ENCODE measurements around the gene AKAP17A. TPM values are rescaled to one million over a fixed set of nuclear protein-coding genes. Genes with fewer than 3 reads are reported as not detected.
A peak's percentile ranks its signal among the peaks of the same experiment; 100 is the strongest.

Gene AKAP17A
- total and polyA plus RNA-seq, 2 experiments from 2014 or later, result 46.3 to 85.2 TPM

DNA sequence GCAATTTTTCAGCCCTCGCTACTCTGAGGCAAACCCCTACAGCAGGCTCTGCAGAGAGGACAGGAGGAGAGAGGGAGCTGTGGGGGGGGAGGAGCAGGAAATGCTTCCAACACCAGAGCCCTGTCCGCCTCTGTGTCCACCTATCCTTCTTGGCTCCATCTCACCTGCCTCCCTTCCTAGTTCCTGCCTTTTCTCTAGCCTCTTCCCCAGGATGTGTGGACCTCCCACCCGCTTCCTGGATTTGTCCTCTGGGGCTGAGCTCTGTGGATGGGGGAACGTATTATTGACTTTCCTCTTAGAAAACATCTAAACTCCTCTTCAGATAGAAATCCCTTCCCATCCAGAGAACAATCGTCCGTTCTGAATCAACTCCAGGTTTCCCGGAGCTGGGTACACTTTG lies 37.8 kb downstream of the AKAP17A start:
- no peak overlapping the region for H3K27ac ChIP-seq
- DNase-seq (ENCODE audit: low spot score), result no peak
- H4K20me1 ChIP-seq (ENCODE audit: insufficient read depth, poor library complexity, severe bottlenecking), result no peaks in the 10 kb centered on the region
- no peak overlapping the region for H3K4me2 ChIP-seq
- TF ChIP-seq, protein P1, sequence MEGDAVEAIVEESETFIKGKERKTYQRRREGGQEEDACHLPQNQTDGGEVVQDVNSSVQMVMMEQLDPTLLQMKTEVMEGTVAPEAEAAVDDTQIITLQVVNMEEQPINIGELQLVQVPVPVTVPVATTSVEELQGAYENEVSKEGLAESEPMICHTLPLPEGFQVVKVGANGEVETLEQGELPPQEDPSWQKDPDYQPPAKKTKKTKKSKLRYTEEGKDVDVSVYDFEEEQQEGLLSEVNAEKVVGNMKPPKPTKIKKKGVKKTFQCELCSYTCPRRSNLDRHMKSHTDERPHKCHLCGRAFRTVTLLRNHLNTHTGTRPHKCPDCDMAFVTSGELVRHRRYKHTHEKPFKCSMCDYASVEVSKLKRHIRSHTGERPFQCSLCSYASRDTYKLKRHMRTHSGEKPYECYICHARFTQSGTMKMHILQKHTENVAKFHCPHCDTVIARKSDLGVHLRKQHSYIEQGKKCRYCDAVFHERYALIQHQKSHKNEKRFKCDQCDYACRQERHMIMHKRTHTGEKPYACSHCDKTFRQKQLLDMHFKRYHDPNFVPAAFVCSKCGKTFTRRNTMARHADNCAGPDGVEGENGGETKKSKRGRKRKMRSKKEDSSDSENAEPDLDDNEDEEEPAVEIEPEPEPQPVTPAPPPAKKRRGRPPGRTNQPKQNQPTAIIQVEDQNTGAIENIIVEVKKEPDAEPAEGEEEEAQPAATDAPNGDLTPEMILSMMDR (IDR thresholded peaks at IDR 0.05; ENCODE audit: poor library complexity), result no peak
- TF ChIP-seq EZH2phosphoT487 (IDR thresholded peaks at IDR 0.05; ENCODE audit: low read depth, severe bottlenecking, unreplicated experiment), result no peak
- TF ChIP-seq EZH2 (IDR thresholded peaks at IDR 0.05; ENCODE audit: borderline replicate concordance), result no peak
- H3K4me3 ChIP-seq, result no peak overlapping the region
- 88% methylated on average over 7 of the region's 7 CpGs for WGBS (ENCODE audit: low lambda C conversion rate, missing lambda C conversion rate)
- no peaks in the 10 kb centered on the region for H3K36me3 ChIP-seq (replicated peaks; ENCODE audit: insufficient read depth, low read depth)
- H2AFZ ChIP-seq, result no peak overlapping the region
- H3K9me2 ChIP-seq (replicated peaks; ENCODE audit: insufficient read depth), result no peaks in the 10 kb centered on the region
- H3K27me3 ChIP-seq, result no peaks in the 10 kb centered on the region
- H3K4me1 ChIP-seq (ENCODE audit: insufficient read depth), result no peaks in the 10 kb centered on the region
- no peaks in the 10 kb centered on the region for H3K79me2 ChIP-seq
- no peaks in the 10 kb centered on the region for H3K9me3 ChIP-seq (ENCODE audit: low read depth)

DNA sequence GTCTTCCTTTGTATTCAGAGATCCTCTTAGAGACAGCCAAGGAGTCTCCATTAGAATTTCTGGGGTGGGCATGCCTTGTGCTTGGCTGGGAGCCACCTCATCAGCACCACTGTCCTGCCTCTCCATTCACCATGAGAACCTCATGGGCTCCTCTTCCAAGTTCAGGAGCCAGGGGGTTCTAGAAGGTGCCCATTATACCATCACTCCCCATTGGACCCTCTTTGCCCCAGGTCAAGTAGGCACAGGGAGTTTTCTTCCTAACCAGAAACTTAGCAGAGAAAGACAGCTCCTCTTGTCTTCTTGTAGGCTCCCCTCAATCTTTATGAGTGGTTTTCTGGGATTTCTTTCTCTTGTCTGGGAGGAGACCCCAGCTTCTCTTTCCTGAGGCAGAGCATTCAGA lies 54.6 kb downstream of the AKAP17A start:
- no peaks in the 10 kb centered on the region for H3K79me2 ChIP-seq
- H3K9me3 ChIP-seq (ENCODE audit: low read depth), result no peaks in the 10 kb centered on the region
- H3K4me1 ChIP-seq (ENCODE audit: insufficient read depth), result no peaks in the 10 kb centered on the region
- TF ChIP-seq EZH2phosphoT487 (IDR thresholded peaks at IDR 0.05; ENCODE audit: low read depth, severe bottlenecking, unreplicated experiment) (no peak), EZH2 (IDR thresholded peaks at IDR 0.05; ENCODE audit: borderline replicate concordance) (no peak)
- TF ChIP-seq, protein P1 (IDR thresholded peaks at IDR 0.05; ENCODE audit: poor library complexity), result no peak
- H3K4me2 ChIP-seq, result no peak overlapping the region
- H3K27me3 ChIP-seq, result no peaks in the 10 kb centered on the region
- no peak for DNase-seq (ENCODE audit: low spot score)
- no peak overlapping the region for H3K4me3 ChIP-seq
- H3K9me2 ChIP-seq (replicated peaks; ENCODE audit: insufficient read depth), result no peaks in the 10 kb centered on the region
- H3K27ac ChIP-seq, result no peak overlapping the region
- H2AFZ ChIP-seq, result no peak overlapping the region
- H3K36me3 ChIP-seq (replicated peaks; ENCODE audit: insufficient read depth, low read depth), result no peaks in the 10 kb centered on the region
- H4K20me1 ChIP-seq (ENCODE audit: insufficient read depth, poor library complexity, severe bottlenecking), result no peaks in the 10 kb centered on the region

DNA sequence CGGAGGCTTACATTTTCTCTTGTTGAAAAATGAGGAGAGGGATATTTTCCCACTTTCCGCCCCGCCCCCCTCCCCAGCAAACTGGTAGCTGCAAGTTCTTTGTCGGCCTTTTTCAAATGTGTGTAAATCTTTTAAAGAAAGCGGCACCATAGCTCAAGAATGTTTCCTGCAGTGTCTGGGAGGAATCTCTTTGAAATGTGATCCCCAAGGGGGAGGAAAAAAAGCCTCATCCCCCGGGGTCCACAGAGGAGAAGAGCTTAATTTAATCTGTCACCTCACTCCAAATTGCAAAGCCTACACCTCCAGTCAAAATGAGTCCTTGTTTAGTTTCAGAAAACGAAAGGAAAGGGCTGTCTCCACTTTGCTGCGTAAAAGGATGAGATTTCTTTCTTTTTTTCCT lies 58.2 kb downstream of the AKAP17A start:
- H4K20me1 ChIP-seq (ENCODE audit: insufficient read depth, poor library complexity, severe bottlenecking), result no peaks in the 10 kb centered on the region
- peak overlapping the region; percentile 63 for H3K4me2 ChIP-seq
- TF ChIP-seq EZH2phosphoT487 (IDR thresholded peaks at IDR 0.05; ENCODE audit: low read depth, severe bottlenecking, unreplicated experiment) (no peak), EZH2 (IDR thresholded peaks at IDR 0.05; ENCODE audit: borderline replicate concordance) (no peak)
- TF ChIP-seq, protein P1 (IDR thresholded peaks at IDR 0.05; ENCODE audit: poor library complexity), result no peak
- DNase-seq (ENCODE audit: low spot score), result no peak
- H3K79me2 ChIP-seq, result no peaks in the 10 kb centered on the region
- no peaks in the 10 kb centered on the region for H3K4me1 ChIP-seq (ENCODE audit: insufficient read depth)
- 13% methylated on average over 6 of the region's 8 CpGs for WGBS (ENCODE audit: low lambda C conversion rate, missing lambda C conversion rate)
- H3K27me3 ChIP-seq, result no peaks in the 10 kb centered on the region
- no peak overlapping the region for H3K4me3 ChIP-seq
- H3K9me3 ChIP-seq (ENCODE audit: low read depth), result no peaks in the 10 kb centered on the region
- H3K27ac ChIP-seq, result no peak overlapping the region
- no peak overlapping the region for H2AFZ ChIP-seq
- no peaks in the 10 kb centered on the region for H3K36me3 ChIP-seq (replicated peaks; ENCODE audit: insufficient read depth, low read depth)
- H3K9me2 ChIP-seq (replicated peaks; ENCODE audit: insufficient read depth), result no peaks in the 10 kb centered on the region

Other genes with a start within 250 kb of the AKAP17A start
- gene SLC25A6, start 199.5 kb upstream of the AKAP17A start, total RNA-seq, result 359 and 449 TPM in 2 replicates
- gene SLC25A6, start 199.5 kb upstream of the AKAP17A start, polyA plus RNA-seq, result 354 and 364 TPM in 2 replicates
- gene ASMTL, start 138.7 kb upstream of the AKAP17A start, total RNA-seq, result 10.1 and 15.1 TPM in 2 replicates
- gene ASMTL, start 138.7 kb upstream of the AKAP17A start, polyA plus RNA-seq, result 26.7 and 31.0 TPM in 2 replicates
- 0.07 TPM in 1 of 2 replicates, not detected in the other for gene P2RY8, start 54.4 kb upstream of the AKAP17A start, total RNA-seq
- gene P2RY8, start 54.4 kb upstream of the AKAP17A start, polyA plus RNA-seq, result 0.54 TPM in 1 of 2 replicates, not detected in the other
- not detected in 2 replicates for gene ASMT, start 23.5 kb downstream of the AKAP17A start, total RNA-seq
- gene ASMT, start 23.5 kb downstream of the AKAP17A start, polyA plus RNA-seq, result not detected in 2 replicates

All from hepatocyte (in vitro differentiated cells).